Stomach (tissue), 4 donors: ENCODE measurements around the gene LGALS12.

ENCODE experiments used
- EP300 ChIP-seq: sonication (generic); formaldehyde crosslinking; IDR thresholded peaks from one replicate; pipeline ENCODE4 v1.6.1; 2017; ENCODE audit warnings: antibody characterized with exemption
- POLR2A ChIP-seq, 4 donors: fragments of 450-650 bp; IDR thresholded peaks; one replicate each; pipeline ENCODE4 v1.6.1; 2016; ENCODE audit warnings: antibody characterized with exemption in 4 of 4, control low read depth in 2 of 4, mild to moderate bottlenecking in 1 of 4, moderate library complexity in 1 of 4
- TF ChIP-seq, protein P1 (sequence below), 7 experiments: fragments of 450-650 bp in 4 of 7; fragments of 200-600 bp in 3 of 7; sonication (generic) in 3 of 7; IDR thresholded peaks; one replicate each; pipeline ENCODE4 v1.5.1; 2016 to 2019; ENCODE audit warnings: antibody characterized with exemption in 7 of 7, control low read depth in 2 of 7, mild to moderate bottlenecking in 1 of 7

DNA sequence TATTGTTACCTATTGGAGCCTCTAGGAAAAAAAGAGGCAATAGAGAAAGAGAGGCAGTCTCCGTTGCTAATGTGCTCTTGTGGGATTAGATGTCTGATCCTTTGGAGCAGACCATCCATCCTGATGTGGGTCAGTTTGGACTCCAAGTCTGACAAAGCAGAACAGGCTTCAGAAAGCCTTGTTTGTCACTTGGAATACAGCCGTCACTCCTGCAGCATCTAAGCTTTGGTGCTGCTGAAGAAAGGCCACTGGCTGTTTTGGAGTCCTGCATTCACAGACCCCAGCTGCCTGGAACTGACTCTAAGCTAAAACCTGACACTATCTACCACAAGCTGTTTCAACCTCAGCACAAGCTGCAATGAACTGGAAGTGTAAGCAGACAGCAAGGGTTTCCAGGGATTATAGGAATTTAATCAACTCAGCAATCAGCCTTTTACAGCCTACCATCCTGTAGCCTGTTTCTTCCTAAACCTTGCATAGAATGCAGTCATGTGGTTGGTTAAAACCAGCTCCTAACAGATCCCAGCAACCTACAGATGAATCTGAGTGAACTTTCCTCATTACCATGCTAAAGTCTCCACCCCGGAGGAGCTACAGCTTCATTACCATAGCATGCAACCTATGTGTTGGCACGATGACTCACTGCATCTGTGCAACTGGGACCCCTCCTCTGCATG is 27.1 kb downstream of the LGALS12 start:
- TF ChIP-seq EP300: no peak
- TF ChIP-seq, protein P1, sequence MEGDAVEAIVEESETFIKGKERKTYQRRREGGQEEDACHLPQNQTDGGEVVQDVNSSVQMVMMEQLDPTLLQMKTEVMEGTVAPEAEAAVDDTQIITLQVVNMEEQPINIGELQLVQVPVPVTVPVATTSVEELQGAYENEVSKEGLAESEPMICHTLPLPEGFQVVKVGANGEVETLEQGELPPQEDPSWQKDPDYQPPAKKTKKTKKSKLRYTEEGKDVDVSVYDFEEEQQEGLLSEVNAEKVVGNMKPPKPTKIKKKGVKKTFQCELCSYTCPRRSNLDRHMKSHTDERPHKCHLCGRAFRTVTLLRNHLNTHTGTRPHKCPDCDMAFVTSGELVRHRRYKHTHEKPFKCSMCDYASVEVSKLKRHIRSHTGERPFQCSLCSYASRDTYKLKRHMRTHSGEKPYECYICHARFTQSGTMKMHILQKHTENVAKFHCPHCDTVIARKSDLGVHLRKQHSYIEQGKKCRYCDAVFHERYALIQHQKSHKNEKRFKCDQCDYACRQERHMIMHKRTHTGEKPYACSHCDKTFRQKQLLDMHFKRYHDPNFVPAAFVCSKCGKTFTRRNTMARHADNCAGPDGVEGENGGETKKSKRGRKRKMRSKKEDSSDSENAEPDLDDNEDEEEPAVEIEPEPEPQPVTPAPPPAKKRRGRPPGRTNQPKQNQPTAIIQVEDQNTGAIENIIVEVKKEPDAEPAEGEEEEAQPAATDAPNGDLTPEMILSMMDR (IDR thresholded peaks at IDR 0.05): no peak
- no peak for TF ChIP-seq POLR2A (IDR thresholded peaks at IDR 0.05)
